Activated T-helper 1 cell treated with Interleukin-2 at 50 U/mL for 16 hours (primary cell): ENCODE measurements around the gene TAPT1.
A peak's percentile ranks its signal among the peaks of the same experiment; 100 is the strongest.
"Not testable (repeated sequence)": the region's sequence is repeated elsewhere in the genome, so short reads cannot be mapped to it uniquely, and the experiment has no call there.

Experiments used
- DNase-seq: peaks from one replicate; pipeline ENCODE4 v3.0.0-alpha.2; 2020; ENCODE audit warnings: low read depth

Gene TAPT1, protein sequence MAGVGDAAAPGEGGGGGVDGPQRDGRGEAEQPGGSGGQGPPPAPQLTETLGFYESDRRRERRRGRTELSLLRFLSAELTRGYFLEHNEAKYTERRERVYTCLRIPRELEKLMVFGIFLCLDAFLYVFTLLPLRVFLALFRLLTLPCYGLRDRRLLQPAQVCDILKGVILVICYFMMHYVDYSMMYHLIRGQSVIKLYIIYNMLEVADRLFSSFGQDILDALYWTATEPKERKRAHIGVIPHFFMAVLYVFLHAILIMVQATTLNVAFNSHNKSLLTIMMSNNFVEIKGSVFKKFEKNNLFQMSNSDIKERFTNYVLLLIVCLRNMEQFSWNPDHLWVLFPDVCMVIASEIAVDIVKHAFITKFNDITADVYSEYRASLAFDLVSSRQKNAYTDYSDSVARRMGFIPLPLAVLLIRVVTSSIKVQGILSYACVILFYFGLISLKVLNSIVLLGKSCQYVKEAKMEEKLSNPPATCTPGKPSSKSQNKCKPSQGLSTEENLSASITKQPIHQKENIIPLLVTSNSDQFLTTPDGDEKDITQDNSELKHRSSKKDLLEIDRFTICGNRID

DNA sequence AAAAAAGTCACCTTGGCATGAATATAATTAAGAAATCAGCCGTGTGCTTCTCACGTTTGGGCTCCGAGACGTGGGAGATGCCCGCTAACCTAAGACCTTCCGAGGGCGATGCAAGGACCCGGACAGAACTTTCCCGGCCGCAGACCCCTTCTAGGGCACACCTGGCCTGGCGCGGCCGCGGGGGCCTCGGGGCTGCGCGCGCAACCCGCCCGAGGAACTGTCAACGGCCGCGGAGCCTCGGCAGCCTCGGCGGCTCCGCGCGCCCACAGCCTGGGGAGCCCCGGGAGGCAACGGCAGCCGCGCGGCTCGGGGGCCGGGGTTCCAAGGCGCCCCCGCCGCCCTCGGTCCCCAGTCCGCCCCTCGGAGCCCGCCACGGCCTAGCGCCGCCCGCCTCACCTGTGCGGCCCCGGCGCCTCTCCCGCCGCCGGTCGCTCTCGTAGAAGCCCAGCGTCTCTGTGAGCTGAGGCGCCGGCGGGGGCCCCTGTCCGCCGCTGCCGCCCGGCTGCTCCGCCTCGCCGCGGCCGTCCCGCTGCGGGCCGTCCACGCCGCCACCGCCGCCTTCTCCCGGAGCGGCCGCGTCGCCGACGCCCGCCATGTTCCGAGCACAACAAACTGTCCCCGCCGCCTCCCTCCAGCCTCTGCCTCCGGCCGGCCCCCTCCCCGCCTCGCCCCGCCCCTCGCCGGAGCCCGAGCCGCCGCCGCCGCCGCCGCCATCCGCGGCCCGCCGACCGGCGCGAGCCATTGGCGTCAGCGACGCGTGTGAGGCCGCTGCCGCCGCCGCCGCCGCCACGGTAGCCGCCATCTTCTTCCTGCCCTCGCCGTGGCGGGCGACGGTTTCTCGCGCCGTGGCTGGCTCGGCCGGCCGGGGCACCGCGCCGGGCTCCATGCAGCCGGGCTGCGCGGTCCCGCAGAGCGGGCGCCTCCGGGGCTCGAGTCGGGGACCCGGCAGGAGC is at the start of gene TAPT1:
Gene TAPT1, minus strand, starts transcription at position 609 of the 953 bp plus-strand sequence. Its CDS starts 14 bp downstream, at position 595.
- DNase-seq: peak; percentile 71

DNA sequence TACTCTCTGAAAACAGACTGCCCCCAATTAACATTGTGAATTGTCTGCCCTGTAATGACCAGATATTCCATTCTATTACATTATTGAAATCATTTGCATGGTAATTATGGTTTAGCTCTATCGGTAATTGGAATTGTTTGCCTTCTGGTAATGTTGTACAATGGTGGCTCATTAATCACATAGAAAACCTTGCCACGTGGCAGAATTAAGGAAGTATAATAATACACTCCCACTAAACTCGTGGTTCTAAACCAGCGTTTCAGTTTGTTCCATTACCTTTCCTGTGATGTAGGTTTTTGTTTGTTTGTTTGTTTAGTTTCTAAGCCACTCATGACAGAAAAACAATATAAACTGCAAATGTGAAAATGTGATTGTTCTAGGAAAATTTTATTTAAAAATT is 45.1 kb upstream of the TAPT1 start:
- DNase-seq: no peak

DNA sequence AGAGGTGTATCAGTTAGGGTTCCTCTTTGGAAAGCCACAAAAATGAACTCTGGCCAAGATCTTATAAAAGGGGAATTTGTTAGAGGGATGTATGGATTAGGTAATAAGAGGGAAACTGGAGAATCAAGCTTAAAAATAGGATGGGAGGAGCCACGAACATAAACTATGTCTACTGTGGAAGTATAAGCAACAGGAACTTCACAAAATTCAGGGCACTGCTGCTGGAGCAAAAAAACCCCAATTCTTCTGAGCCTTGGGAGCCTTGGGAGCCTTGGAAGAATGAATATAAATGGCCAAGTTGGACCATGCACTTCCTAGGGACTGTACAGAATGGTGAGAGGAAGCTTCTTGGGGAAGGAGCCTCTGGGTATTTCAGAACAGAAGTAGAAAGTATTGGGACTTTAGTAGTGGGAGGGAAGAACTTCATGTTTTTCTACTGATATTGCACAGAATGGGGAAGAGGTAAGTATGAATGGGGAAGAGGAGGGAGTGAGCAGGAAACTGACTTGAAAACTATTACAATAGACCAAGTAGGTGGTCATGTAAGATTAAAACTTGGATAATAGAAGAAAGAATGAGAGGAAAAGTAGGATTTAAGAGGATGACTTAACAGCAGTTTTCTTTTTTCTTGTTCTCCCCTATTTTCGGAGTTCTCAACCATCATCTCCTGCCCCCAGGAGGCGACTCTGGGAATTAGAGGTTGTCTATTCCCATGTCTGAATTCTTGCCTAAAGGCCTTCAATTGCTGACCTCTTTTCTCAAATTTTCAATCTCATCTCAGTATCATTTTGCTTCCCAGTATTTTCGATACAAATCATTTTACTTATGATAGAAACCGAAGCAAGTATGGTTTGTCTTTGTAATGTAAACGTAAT is 44.4 kb upstream of the TAPT1 start:
- no peak for DNase-seq

DNA sequence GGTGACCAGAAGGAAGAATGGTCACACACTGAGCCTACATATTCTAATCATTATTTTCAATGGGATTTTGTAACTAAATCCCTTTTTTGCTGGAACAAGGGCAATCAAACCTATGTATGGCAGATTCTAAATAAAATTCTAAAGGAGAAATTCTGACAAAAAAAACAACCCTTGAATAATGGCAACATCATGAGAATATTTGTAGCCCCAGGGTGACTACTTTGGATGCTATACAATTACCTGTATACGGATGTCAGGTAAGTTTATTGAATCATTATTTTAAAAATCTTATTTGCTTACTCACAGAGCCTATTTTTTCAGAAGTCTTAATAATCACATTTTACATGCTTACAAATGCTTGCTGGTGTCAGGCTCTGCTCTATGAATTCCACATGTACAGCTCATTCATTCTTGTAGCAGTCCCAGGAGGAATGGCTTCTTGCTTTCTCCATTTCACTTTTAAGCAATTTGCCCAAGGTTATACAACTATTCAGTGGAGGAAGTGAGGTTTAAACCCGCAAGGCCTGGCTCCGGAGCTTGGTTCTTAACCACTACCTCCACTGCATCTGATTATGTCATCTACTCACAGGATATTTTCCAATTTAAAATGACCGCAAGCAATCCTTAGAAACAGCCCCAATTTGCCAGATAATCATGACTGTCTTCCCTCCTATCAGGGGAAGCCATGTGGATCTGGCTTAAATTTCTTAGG is 43.6 kb upstream of the TAPT1 start:
- not testable (repeated sequence) for DNase-seq

DNA sequence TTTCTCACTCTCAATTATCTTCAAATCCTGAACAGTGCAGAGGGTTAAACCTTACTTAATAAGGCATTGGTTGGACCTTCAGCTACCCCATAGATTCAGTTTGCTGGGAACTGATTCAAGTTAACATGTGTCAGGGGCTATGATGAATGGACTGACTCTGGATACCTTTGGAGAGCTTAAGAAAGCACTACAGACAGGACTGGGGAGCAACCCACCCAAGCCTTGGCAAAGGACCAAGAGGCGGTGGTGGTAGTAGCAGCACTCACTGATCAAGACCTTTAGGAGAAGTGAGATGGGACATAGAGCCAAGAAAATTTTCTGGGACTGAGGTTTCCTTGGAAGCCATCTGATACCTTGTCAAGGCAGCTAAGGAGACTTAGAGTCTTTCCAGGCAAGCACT is 43.0 kb upstream of the TAPT1 start:
- DNase-seq: no peak

DNA sequence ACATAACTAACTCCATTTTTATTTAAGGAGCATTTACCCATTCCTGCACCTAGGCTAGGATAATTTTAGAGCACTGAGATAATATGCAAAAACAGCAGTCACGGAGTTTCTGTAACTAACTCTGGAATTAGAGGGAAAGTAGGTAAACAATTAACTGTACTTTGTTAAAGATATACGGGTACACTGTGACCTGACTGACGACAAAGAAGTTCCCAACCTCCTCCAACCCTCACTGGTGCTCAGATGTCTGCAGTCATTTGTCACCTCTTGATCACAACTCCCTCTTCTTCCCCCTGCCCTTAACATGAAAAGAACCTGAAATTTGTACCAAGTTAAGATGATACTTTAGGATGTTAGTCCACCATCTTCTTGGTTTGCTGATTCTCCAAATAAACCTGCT is 42.0 kb upstream of the TAPT1 start:
- no peak for DNase-seq

DNA sequence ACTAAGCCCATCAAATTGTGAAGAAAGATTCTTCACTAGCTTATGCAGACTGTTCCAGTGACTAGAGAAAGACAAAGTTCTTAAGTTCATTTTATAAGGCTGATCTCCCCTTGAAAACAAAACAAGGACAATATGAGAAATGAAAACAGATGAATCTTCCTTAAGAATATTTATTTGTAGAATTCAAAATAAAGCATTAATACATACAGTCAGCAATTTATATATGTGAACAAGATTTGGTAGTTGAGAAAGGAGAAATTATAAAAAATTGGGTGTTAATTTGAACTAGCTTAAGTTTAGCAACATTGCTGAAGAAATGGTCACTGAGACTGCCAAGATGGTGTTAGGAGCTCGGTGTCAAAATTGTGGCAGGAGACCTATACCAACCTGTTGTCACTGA is 41.4 kb upstream of the TAPT1 start:
- DNase-seq: no peak

DNA sequence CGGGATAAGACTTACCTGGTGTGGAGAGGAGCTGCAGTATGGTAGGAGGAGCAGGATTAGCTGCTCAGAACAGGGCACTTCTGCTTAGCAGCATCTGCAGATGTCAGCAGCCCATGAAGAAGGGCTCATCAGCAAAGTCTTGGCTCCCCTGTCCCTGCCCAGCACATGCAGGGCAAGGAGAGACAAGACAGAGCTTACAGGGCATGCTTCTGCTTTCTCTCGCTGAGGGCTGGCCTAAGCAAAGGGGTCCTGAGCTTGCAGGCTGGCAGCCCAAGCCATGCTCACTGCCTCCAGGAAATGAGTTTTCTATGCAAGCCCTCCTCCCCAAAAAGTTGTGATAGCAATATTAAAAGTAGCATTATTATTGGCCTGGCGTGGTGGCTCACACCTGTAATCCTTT is 39.5 kb upstream of the TAPT1 start:
- DNase-seq: no peak

DNA sequence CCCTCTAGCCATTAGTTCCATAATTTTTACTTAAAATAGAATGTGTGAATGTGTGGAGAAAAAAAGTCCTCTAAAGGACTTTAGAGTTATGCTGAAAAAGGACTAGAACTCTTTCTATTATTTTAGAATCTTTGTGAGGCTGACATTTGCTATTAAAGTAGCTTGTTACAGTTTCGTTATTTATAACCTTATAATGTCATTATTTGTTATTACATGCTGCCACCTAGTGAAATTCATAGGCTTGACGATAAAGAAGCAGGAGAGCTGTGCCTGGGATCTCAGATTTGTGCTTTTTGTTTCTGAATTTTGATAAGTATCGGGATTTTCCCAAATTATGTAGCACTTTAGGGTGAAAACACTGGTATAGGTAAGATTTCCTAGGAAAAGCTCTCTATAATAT is 38.5 kb upstream of the TAPT1 start:
- DNase-seq: no peak

DNA sequence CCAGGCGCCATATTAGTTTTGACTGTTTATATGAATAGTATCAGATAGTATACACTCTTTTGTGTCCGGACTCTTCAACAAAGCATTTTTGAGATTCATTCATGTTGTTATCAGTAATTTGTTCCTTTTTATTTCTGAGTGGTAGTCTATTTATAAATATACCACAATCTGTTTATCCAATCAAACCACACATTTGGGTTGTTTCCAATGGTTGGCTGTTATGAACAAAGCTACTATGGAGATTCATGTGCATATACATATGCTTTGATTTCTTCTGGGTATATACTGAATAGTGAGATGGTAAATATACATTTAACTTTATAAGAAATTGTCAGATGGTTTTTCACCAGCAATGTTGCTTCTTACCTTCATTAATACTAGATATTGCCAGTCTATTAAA is 36.8 kb upstream of the TAPT1 start:
- no peak for DNase-seq

DNA sequence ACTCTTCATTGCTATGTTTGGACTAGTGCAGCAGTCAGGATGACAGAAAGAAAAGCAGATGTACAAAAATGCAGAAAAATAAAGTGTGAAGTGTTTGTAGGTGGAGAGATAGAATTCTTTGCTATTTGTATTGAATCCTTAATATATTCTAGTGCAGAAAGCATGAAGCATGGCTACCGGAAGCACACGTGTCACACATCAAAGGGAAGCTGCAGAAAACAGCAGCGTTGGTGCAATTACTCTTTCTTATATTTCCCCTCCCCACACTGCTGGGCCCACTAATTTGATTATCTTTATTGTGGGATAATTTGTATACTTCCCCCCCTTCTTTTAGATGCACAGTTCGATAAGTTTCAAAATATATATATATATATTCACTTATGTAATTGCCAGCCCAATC is 35.9 kb upstream of the TAPT1 start:
- no peak for DNase-seq

DNA sequence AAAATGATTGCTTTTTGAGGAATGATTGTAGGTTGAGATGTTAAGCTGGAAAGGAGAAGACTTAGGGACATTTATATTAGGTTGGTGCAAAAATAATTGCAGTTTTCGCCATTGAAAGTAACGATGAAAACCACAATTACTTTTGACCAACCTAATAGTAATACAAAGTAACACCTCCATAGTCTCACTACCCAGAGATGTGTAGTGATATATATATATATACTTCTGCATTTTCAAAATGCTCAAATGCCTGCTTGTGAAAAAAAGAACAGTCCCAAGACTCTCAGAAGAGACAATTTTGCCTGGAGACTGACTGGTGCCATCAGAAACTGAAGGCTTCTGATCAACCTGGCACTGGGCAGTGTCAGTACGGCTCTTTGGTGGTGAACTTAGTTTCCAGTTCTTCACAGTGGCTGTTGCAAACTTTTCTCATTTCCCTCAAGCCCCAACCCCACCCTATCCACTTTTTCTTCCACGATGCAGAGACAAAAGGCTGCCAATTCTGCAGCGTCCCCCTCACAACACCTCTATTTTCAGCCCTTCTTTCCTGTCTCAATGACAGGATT is 35.1 kb upstream of the TAPT1 start:
- DNase-seq: no peak

DNA sequence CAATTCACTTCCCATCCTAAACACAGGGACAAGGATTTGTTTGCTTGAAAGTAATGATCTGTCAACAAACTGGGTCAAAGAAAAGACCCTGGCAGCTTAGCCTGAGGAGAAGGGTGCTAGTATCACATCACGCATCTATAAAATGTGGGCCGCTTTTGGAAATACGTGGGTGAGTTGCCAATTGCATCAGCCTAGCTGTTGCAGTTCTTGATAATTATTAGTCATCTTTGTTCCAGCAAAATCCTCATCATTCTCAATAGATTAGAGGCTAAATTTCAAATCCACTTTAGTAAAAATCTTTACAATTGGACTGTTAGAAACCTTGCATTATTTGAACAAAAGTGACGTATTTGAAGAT is 33.6 kb upstream of the TAPT1 start:
- no peak for DNase-seq

DNA sequence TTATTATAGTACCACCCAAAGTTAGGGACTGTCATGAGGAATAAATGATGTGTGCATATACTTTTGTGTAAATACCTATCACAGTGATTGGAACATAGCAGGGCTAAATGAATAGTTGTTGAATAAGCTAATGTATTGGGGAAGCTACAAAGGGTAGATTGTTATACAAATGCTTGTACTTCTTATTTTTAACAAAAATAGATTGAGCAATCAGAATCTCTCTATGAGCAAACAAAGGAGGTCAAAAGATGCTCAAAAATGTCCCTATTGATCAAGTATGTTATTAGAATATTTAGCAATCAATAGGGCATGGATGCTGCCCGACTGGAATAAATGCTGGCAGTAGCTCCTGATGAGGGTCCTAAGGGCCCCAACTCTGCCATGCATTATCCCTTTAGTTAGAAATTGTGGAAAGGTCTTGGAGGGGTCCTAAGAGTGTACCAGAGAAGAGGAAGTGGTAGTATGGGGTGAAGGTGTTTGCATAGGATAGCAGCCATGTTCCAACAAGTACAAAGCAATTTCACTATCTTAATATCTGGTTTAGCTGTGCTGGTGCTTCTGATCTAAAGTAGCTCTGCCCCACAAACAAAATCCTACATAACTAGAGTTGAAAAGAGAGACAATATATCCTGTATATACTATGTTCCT is 33.1 kb upstream of the TAPT1 start:
- no peak for DNase-seq

DNA sequence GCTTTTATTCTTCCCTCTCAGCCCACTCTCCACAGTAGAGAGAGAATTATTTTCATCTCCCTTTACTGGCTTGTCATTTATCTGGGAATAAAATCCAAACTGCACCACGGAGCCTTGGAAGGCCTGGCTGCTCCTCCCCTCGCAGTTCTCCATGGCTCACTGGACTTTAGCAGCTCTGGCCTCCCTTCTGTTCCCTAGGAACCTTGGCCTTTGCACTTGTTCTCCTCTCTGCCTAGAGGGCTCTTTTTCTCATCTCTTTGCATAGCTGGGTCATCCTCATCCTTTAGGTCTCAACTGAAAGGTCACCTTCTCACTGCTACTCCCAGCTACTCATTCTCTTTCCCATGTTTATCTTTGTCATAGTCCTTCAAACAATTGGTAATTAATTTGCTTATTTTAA is 31.3 kb upstream of the TAPT1 start:
- DNase-seq: no peak

DNA sequence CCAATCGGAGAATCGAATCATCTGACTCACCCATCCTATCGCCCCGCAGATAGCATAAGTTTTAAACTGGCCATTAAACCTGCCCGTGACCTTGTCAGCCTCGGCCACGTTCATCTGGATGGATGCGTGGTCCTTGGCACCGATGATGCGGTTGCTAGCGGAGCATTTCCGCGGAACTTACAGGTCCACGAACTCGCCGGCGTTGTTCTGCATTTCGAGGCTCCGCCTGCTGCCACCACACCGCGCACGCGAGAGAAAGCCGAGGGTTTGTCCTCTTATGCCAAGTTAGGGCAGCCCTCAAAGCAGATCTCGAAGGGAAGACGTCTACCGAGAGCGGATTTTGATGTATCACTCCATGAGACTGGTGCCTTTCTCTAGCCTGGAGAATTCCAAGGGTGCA is 30.1 kb upstream of the TAPT1 start:
- no peak for DNase-seq

DNA sequence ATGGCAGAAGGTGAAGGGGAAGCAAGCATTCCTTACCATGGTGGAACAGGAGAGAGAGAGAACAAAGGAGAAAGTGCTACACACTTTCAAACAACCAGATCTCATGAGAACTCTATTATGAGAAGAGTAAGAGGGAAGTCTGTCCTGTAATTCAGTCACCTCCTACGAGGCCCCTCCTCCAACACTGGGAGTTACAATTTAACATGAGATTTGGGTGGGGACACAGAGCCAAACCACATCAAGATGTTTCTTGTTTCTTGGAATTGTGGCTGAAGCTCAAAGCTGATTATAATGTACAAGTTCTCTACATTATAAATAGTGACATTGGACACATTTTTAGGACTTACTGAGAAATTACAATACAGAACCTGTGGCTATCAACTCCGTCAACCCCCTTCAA is 29.5 kb upstream of the TAPT1 start:
- no peak for DNase-seq

DNA sequence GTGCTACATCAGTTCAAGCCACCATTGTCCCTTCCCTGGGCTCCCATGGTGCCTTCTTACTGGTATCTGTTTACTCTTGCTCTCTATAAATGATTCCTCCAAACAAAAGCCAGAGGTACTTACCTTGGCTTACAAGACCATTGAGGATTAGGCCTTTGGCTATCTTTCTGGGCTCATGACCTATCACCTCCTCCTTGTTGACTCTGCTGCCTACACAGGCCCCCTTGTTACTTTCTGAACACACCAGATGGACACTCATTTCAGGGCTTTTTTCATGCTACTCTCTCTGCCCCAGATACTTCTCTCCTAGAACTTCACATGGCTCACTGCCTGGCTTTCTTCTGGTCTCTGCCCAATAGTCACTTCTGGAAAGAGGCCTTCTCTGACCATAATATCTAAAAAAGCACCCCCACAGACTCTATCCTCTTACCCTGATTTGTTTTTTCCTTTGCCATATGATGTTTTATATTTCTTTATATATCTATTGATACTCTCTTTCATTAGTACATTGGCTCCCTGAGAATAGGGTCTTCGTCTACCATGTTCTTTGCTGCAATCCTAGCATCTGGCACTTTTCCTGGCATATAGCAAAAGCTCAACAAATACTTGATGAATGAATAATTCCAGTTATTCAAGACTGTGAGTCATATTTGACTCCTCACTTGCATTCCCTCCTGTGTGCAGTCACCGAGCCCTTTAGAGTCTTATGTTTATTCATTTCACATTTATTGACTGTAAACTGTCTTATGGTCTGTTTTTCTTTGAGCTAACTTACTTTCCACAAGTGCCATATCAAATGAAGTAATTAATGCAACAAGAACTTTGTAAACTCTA is 27.1 kb upstream of the TAPT1 start:
- DNase-seq: no peak

DNA sequence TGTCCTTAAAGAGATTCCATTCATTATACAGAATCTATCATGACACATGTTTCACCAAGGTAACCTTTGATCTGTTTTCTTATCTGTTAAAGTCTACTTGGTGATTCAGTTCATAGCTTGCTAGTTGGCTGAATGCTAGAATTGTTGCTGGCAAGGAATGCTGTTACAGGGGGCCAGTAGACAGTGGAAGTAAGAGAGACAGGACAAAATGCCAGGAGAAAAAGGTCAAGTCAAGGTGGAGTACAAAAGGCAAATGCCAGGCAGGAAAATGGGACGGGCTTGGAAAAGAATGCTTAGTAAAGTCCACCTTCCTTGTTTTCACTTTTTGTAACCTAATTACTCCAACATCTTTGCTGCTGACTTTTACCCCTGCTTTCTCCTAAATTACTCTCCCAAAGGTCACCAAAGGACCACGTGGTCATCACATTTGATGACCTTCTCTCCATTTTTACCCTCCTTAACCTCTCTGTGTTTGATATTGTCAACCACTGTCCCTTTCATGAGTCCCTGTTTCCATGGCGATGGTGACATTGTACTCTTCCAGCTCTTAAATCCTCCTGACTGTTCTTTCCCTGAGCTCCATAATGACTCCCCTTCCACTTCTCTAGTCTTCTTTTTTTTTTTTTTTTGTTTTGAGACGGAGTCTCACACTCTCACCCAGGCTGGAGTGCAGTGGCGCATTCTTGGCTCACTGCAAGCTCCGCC is 24.5 kb upstream of the TAPT1 start:
- no peak for DNase-seq
